CD4-positive, alpha-beta T cell (primary cell): ENCODE results near the gene PTPRM. TPM values are rescaled to one million over a fixed set of nuclear protein-coding genes. Genes with fewer than 3 reads are reported as not detected.

Experiments used
- ATAC-seq: fragments of 200-7000 bp; cut with Tn5 transposase; one replicate; pipeline ENCODE4 v1.10.0; 2022; ENCODE audit warnings: mild to moderate bottlenecking; ENCODE audit not compliant: poor library complexity
- CTCF ChIA-PET: fragments of 350-600 bp; sonication (Branson Sonifier 250); formaldehyde crosslinking; loops from one replicate; lab custom pipeline; 2021; ENCODE audit warnings: antibody characterized with exemption, inconsistent platforms; lab: Charles Lee
- POLR2A ChIA-PET: fragments of 350-600 bp; sonication (Branson Sonifier 250); formaldehyde crosslinking; loops from one replicate; lab custom pipeline; 2021; ENCODE audit warnings: antibody characterized with exemption, inconsistent platforms; lab: Charles Lee
- DNase-seq, 14 experiments: peaks; one replicate each; pipeline ENCODE4 v3.0.0-alpha.2; 2013 to 2020; ENCODE audit warnings: mixed read lengths in 2 of 14
- H3K27ac ChIP-seq, 2 donors: one replicate each; pipeline versions ENCODE4 v1.5.1 to v1.7.0; 2013; ENCODE audit warnings: low read length in 2 of 2, low read depth in 1 of 2, mild to moderate bottlenecking in 1 of 2
- H3K27me3 ChIP-seq, 2 experiments: 1 replicate in 1 of 2; 2 replicates in 1 of 2; pipeline versions ENCODE4 v1.6.1 to v1.7.0; 2013; ENCODE audit warnings: low read length in 2 of 2, control low read depth in 1 of 2, mild to moderate bottlenecking in 1 of 2, moderate library complexity in 1 of 2; ENCODE audit not compliant: insufficient read depth in 2 of 2, control insufficient read depth in 1 of 2
- H3K36me3 ChIP-seq: one replicate; pipeline ENCODE4 v1.6.1; 2013; ENCODE audit warnings: low read length, control low read depth; ENCODE audit not compliant: insufficient read depth
- H3K4me1 ChIP-seq: one replicate; pipeline ENCODE4 v1.6.1; 2013; ENCODE audit warnings: low read length, control low read depth; ENCODE audit not compliant: insufficient read depth
- H3K4me3 ChIP-seq: one replicate; pipeline ENCODE4 v1.5.1; 2013; ENCODE audit warnings: mild to moderate bottlenecking, low read length, moderate library complexity
- H3K9me3 ChIP-seq, 2 experiments: 1 replicate in 1 of 2; 2 replicates in 1 of 2; pipeline versions ENCODE4 v1.6.1 to v1.7.0; 2013; ENCODE audit warnings: low read length in 2 of 2, mild to moderate bottlenecking in 2 of 2, control low read depth in 1 of 2, moderate library complexity in 1 of 2; ENCODE audit not compliant: control insufficient read depth in 1 of 2, insufficient read depth in 1 of 2
- H3K27ac Mint-ChIP-seq: one replicate; pipeline ENCODE4 v1.8.0; 2020; ENCODE audit warnings: mixed read lengths
- H3K27me3 Mint-ChIP-seq: one replicate; pipeline ENCODE4 v1.8.0; 2021; ENCODE audit warnings: mixed read lengths
- H3K36me3 Mint-ChIP-seq: one replicate; pipeline ENCODE4 v1.8.0; 2021; ENCODE audit warnings: low read depth, mixed read lengths
- H3K4me1 Mint-ChIP-seq: one replicate; pipeline ENCODE4 v1.8.0; 2021; ENCODE audit warnings: low read depth, mixed read lengths
- H3K4me3 Mint-ChIP-seq: one replicate; pipeline ENCODE4 v1.8.0; 2020; ENCODE audit warnings: mild to moderate bottlenecking, mixed read lengths
- H3K9me3 Mint-ChIP-seq: one replicate; pipeline ENCODE4 v1.8.0; 2020; ENCODE audit warnings: mixed read lengths
- CTCF ChIP-seq: fragments of 200-600 bp; IDR thresholded peaks from one replicate; pipeline ENCODE4 v1.8.0; 2022; ENCODE audit warnings: antibody characterized with exemption, mild to moderate bottlenecking
- intact Hi-C, 2 experiments: fragments of 100-400 bp; cut with DNase I in 1 of 2; cut with micrococcal nuclease in 1 of 2; formaldehyde crosslinking; loops; one replicate each; pipeline versions ENCODE4 v1.15.1 to v1.9.0; 2023 to 2025; cut with DNase I, micrococcal nuclease
- total RNA-seq, 174 experiments: library from RNA in 2 of 174; stranded (reverse) in 2 of 174; gene quantifications; one replicate each; pipeline ENCODE4 v1.2.3 and lab custom pipeline; 2021 to 2026

Gene PTPRM
- total RNA-seq, 2 experiments from 2014 or later: 21.7 to 21.9 TPM

- CTCF ChIA-PET: no interaction called here
- no peak for DNase-seq
- H3K27me3 Mint-ChIP-seq: no peaks in the 10 kb centered on the region
- H3K4me3 Mint-ChIP-seq: no peak overlapping the region
- Histone ChIP-seq H3K4me1 (no peaks in the 10 kb centered on the region), H3K27me3 (no peaks in the 10 kb centered on the region), H3K4me3 (no peak overlapping the region), H3K36me3 (no peaks in the 10 kb centered on the region), H3K27ac (no peak overlapping the region), H3K9me3 (peaks cover 0 to 4% of the 10 kb centered on the region in 2 experiments)
- H3K9me3 Mint-ChIP-seq: no peaks in the 10 kb centered on the region
- intact Hi-C loops: no loop called here
- no peak for TF ChIP-seq CTCF
- H3K36me3 Mint-ChIP-seq: no peaks in the 10 kb centered on the region
- no peaks in the 10 kb centered on the region for H3K4me1 Mint-ChIP-seq
- no peak overlapping the region for H3K27ac Mint-ChIP-seq
- ATAC-seq: no peak
- POLR2A ChIA-PET: no interaction called here
Observed at GRCh38 chr18:7914834-7915670, 347.9 kb downstream of the PTPRM start.

- POLR2A ChIA-PET: no interaction called here
- peaks cover 6% of the 10 kb centered on the region for H3K9me3 Mint-ChIP-seq
Observed at GRCh38 chr18:7918701-7919100, 351.6 kb downstream of the PTPRM start.

GRCh38 chr18:7919565-7919964, 352.4 kb downstream of the PTPRM start:
- DNase-seq: no peak
- Histone ChIP-seq H3K27ac (no peak overlapping the region), H3K36me3 (no peaks in the 10 kb centered on the region), H3K4me3 (no peak overlapping the region), H3K4me1 (no peaks in the 10 kb centered on the region), H3K9me3 (no peaks in the 10 kb centered on the region), H3K27me3 (no peaks in the 10 kb centered on the region)
- ChIA-PET CTCF (no interaction called here), POLR2A (no interaction called here)
- Mint-ChIP-seq H3K9me3 (peaks cover 9% of the 10 kb centered on the region), H3K27me3 (no peaks in the 10 kb centered on the region), H3K36me3 (no peaks in the 10 kb centered on the region), H3K4me1 (no peaks in the 10 kb centered on the region), H3K4me3 (no peak overlapping the region), H3K27ac (no peak overlapping the region)
- no peak for TF ChIP-seq CTCF
- intact Hi-C loops: no loop called here
- ATAC-seq: no peak

More at GRCh38 chr18:7918701-7919100, 351.6 kb downstream of the PTPRM start:
- H3K36me3 Mint-ChIP-seq: no peaks in the 10 kb centered on the region
- Histone ChIP-seq H3K4me1 (no peaks in the 10 kb centered on the region), H3K27ac (no peak overlapping the region), H3K36me3 (no peaks in the 10 kb centered on the region), H3K4me3 (no peak overlapping the region), H3K27me3 (no peaks in the 10 kb centered on the region), H3K9me3 (no peaks in the 10 kb centered on the region)
- no peak overlapping the region for H3K27ac Mint-ChIP-seq
- no peak for DNase-seq
- no peaks in the 10 kb centered on the region for H3K27me3 Mint-ChIP-seq
- CTCF ChIA-PET: no interaction called here
- no peak for TF ChIP-seq CTCF
- no peak overlapping the region for H3K4me3 Mint-ChIP-seq
- ATAC-seq: no peak
- intact Hi-C loops: no loop called here
- no peaks in the 10 kb centered on the region for H3K4me1 Mint-ChIP-seq
